GM12878 (cell line): Measurements from ENCODE around the gene METTL17. TPM values are rescaled to one million over a fixed set of nuclear protein-coding genes. Genes with fewer than 3 reads are reported as not detected.

ENCODE experiments used
- ATAC-seq: fragments of 200-7000 bp; cut with Tn5 transposase; 3 replicates; pipeline ENCODE4 v1.9.1; 2020; ENCODE audit warnings: mild to moderate bottlenecking, moderate library complexity
- BruUV-seq: library from RNA; stranded (reverse); fragments of 400-500 nt; replicated peaks from 2 replicates; lab custom pipeline; 2021; lab: Mats Ljungman, UMichigan
- CTCF ChIA-PET: fragments of 300-600 bp; sonication (Branson Sonifier 250); formaldehyde crosslinking; extraction: SDS; loops from one replicate; lab custom pipeline; 2021; ENCODE audit warnings: inconsistent platforms; lab: Yijun Ruan, JAX
- POLR2A ChIA-PET: fragments of 350-600 bp; formaldehyde crosslinking; extraction: SDS; loops from one replicate; lab custom pipeline; 2021; ENCODE audit warnings: inconsistent platforms; lab: Charles Lee
- RAD21 ChIA-PET: fragments of 300-600 bp; sonication (Branson Sonifier 250); formaldehyde crosslinking; loops from one replicate; lab custom pipeline; 2023; ENCODE audit warnings: antibody characterized with exemption; ENCODE audit not compliant: unreplicated experiment; lab: Charles Lee
- SMC1A ChIA-PET: fragments of 300-600 bp; sonication (Branson Sonifier 250); formaldehyde crosslinking; loops from one replicate; lab custom pipeline; 2023; ENCODE audit not compliant: unreplicated experiment, uncharacterized antibody; lab: Charles Lee
- DNase-seq: peaks from one replicate; pipeline ENCODE4 v3.0.0-alpha.2; 2011; ENCODE audit warnings: low read depth, low spot score
- FAIRE-seq: peaks from 3 replicates; lab custom pipeline; 2011; peaks lifted over from hg19 to GRCh38; lab: Jason Lieb, UNC
- H2AFZ ChIP-seq: 2 replicates; pipeline ENCODE4 v1.6.0; 2011; ENCODE audit warnings: low read depth, low read length, control low read depth; ENCODE audit not compliant: control insufficient read depth
- H3K27ac ChIP-seq: 2 replicates; pipeline ENCODE4 v1.5.1; 2011; ENCODE audit warnings: control low read depth; ENCODE audit not compliant: control insufficient read depth, insufficient read depth
- H3K27me3 ChIP-seq, 2 experiments: replicated peaks in 1 of 2; 2 replicates each; pipeline versions ENCODE4 v1.6.0 to v1.6.1; 2011; ENCODE audit warnings: low read length in 1 of 2; ENCODE audit not compliant: control insufficient read depth in 2 of 2, insufficient read depth in 2 of 2
- H3K36me3 ChIP-seq, 2 experiments: 2 replicates each; pipeline ENCODE4 v1.5.1; 2011; ENCODE audit warnings: low read length in 1 of 2; ENCODE audit not compliant: control insufficient read depth in 2 of 2, insufficient read depth in 2 of 2
- H3K4me1 ChIP-seq: 2 replicates; pipeline ENCODE4 v1.6.1; 2011; ENCODE audit warnings: mild to moderate bottlenecking, low read length, moderate library complexity, mixed read lengths; ENCODE audit not compliant: control insufficient read depth, insufficient read depth
- H3K4me2 ChIP-seq: 2 replicates; pipeline ENCODE4 v1.6.0; 2011; ENCODE audit warnings: control low read depth; ENCODE audit not compliant: control insufficient read depth, insufficient read depth
- H3K4me3 ChIP-seq: fragments of 200-600 bp; sonication (generic); 2 replicates; pipeline ENCODE4 v1.5.1; 2016
- H3K79me2 ChIP-seq: 2 replicates; pipeline ENCODE4 v1.6.0; 2011; ENCODE audit warnings: low read length; ENCODE audit not compliant: control insufficient read depth, insufficient read depth
- H3K9ac ChIP-seq: 2 replicates; pipeline ENCODE4 v1.8.0; 2011; ENCODE audit warnings: low read length, control low read depth, mixed read lengths; ENCODE audit not compliant: control insufficient read depth, insufficient read depth
- H3K9me3 ChIP-seq: replicated peaks from 3 replicates; pipeline ENCODE4 v1.5.1; 2011; ENCODE audit warnings: mild to moderate bottlenecking, low read length; ENCODE audit not compliant: control insufficient read depth, insufficient read depth
- H4K20me1 ChIP-seq: 2 replicates; pipeline ENCODE4 v1.6.0; 2011; ENCODE audit not compliant: control insufficient read depth, insufficient read depth
- BCL11A ChIP-seq: IDR thresholded peaks from 2 replicates; pipeline ENCODE4 v1.6.1; 2011; ENCODE audit warnings: low read depth, low read length
- BCLAF1 ChIP-seq: fragments of 450-650 bp; IDR thresholded peaks from 2 replicates; pipeline ENCODE4 v1.6.1; 2017; ENCODE audit warnings: antibody characterized with exemption, mild to moderate bottlenecking, moderate library complexity
- CTCF ChIP-seq, 3 experiments: IDR thresholded peaks in 2 of 3; conservative IDR thresholded peaks in 1 of 3; 2 replicates each; pipeline ENCODE4 v1.5.1; 2011; ENCODE audit warnings: low read depth in 3 of 3, low read length in 3 of 3, mild to moderate bottlenecking in 3 of 3, control low read depth in 2 of 3, moderate library complexity in 2 of 3, inconsistent platforms in 1 of 3, mixed read lengths in 1 of 3; ENCODE audit not compliant: control insufficient read depth in 2 of 3, insufficient read depth in 1 of 3; ENCODE audit errors: extremely low read depth in 1 of 3
- E2F8 ChIP-seq: fragments of 450-650 bp; IDR thresholded peaks from 2 replicates; pipeline ENCODE4 v1.6.1; 2018; ENCODE audit warnings: mild to moderate bottlenecking, low read depth, moderate library complexity; ENCODE audit not compliant: partially characterized antibody
- MTA2 ChIP-seq: fragments of 450-650 bp; IDR thresholded peaks from 2 replicates; pipeline ENCODE4 v1.6.1; 2016; ENCODE audit warnings: low read depth, mild to moderate bottlenecking, moderate library complexity
- MYB ChIP-seq: fragments of 150-350 bp; IDR thresholded peaks from 2 replicates; pipeline ENCODE4 v1.6.1; 2014; ENCODE audit warnings: mild to moderate bottlenecking, low read depth, low read length, borderline replicate concordance
- MYC ChIP-seq: IDR thresholded peaks from 2 replicates; pipeline ENCODE4 v1.6.1; 2011; ENCODE audit warnings: mild to moderate bottlenecking, low read length, moderate library complexity, inconsistent platforms; ENCODE audit not compliant: insufficient read depth, insufficient replicate concordance, insufficient read length, severe bottlenecking
- SREBF2 ChIP-seq: IDR thresholded peaks from 2 replicates; pipeline ENCODE4 v1.6.1; 2012; ENCODE audit warnings: mild to moderate bottlenecking, low read length
- USF2 ChIP-seq: IDR thresholded peaks from 2 replicates; pipeline ENCODE4 v1.6.1; 2011; ENCODE audit warnings: low read depth, low read length, improper control_type of control experiment, borderline replicate concordance
- ZBTB33 ChIP-seq: fragments of 450-650 bp; IDR thresholded peaks from 2 replicates; pipeline ENCODE4 v1.6.1; 2017; ENCODE audit warnings: mild to moderate bottlenecking
- ZNF207 ChIP-seq: fragments of 450-650 bp; IDR thresholded peaks from 2 replicates; pipeline ENCODE4 v1.6.1; 2014; ENCODE audit warnings: antibody characterized with exemption, mild to moderate bottlenecking, borderline replicate concordance
- WGBS: methylation state at CpG from one replicate; pipeline ENCODE4 v1.1.6; 2016; ENCODE audit warnings: low lambda C conversion rate; ENCODE audit not compliant: insufficient replicate concordance, insufficient coverage; ENCODE audit errors: missing lambda C conversion rate; 5-methylcytosine and 5-hydroxymethylcytosine counted together
- in situ Hi-C: fragments of 300-500 bp; cut with MboI; formaldehyde crosslinking; loops from 9 replicates; pipeline ENCODE4 v1.14.3; 2018; ENCODE audit warnings: mixed read lengths
- intact Hi-C: fragments of 100-400 bp; cut with micrococcal nuclease; formaldehyde crosslinking; loops from one replicate; pipeline ENCODE4 v1.14.2; 2022; ENCODE audit not compliant: unreplicated experiment
- polyA plus RNA-seq, 11 experiments: library from polyadenylated mRNA; depleted of rRNA in 4 of 11; unstranded in 6 of 11; stranded (reverse) in 5 of 11; fragments of >200 nt; fragmentation: Nextera tagmentation in 4 of 11; fragmentation: Illumina TruSeq in 1 of 11; extraction: Ambion mirVana in 4 of 11; extraction: Trizol in 1 of 11; gene quantifications; 1 replicate in 1 of 11; 2 replicates in 10 of 11; pipeline versions ENCODE4 v1.2.1 to v1.2.3, GENCODE V29; 2011 to 2016; ENCODE audit warnings: inconsistent platforms in 2 of 11, missing spikeins in 2 of 11, low read depth in 1 of 11
- total RNA-seq, 4 experiments: library from RNA; depleted of rRNA in 3 of 4; stranded (reverse); fragments of >200 nt in 3 of 4; fragmentation: Illumina TruSeq in 1 of 4; extraction: Trizol in 1 of 4; gene quantifications; 2 replicates each; pipeline versions ENCODE4 v1.2.1 to v1.2.3, GENCODE V29; 2013 to 2021

The METTL17 gene
- total and polyA plus RNA-seq, 10 of the 15 experiments (the other 5 are each of a cell fraction or from before 2014, with no cell fraction given), result 70.4 to 130 (median 97.5) TPM

- DNase-seq (no peak), FAIRE-seq (no peak), ATAC-seq (no peak)
- TF ChIP-seq CTCF (IDR thresholded peaks at IDR 0.05 in 2 of 3, conservative IDR thresholded peaks at IDR 0.05 in 1 of 3; ENCODE audit: control insufficient read depth in 2 of 3, extremely low read depth in 1 of 3, insufficient read depth in 1 of 3, low read depth in 3 of 3, low read length in 3 of 3), result no peak
- TF ChIP-seq MYB, result no peak
- TF ChIP-seq USF2, result no peak
- no peak for TF ChIP-seq SREBF2
- no peak for TF ChIP-seq BCLAF1
- no peak for TF ChIP-seq MYC
- TF ChIP-seq MTA2, result no peak
- no peak for TF ChIP-seq E2F8
- TF ChIP-seq ZBTB33, result no peak
- TF ChIP-seq ZNF207, result no peak
- no peak for TF ChIP-seq BCL11A
- Histone ChIP-seq H3K4me3 (no peak overlapping the region), H3K9ac (no peak overlapping the region), H3K9me3 (no peaks in the 10 kb centered on the region), H3K4me2 (no peak overlapping the region), H4K20me1 (no peaks in the 10 kb centered on the region), H3K27ac (no peak overlapping the region), H3K79me2 (peaks cover 16% of the 10 kb centered on the region), H3K4me1 (peaks cover 5% of the 10 kb centered on the region), H3K36me3 (no peaks in the 10 kb centered on the region), H2AFZ (no peak overlapping the region), H3K27me3 (no peaks in the 10 kb centered on the region)
- no TSS peak for BruUV-seq
- SMC1A ChIA-PET, result no interaction called here
- POLR2A ChIA-PET, result no interaction called here
- CTCF ChIA-PET, result no interaction called here
- intact Hi-C loops, result no loop called here
- RAD21 ChIA-PET, result no interaction called here
- in situ Hi-C loops, result no loop called here
- WGBS, result 0% methylated on average over 2 of the region's 2 CpGs
Observed at GRCh38 chr14:20986811-20987210, 3.0 kb upstream of the METTL17 start.
